Nephron progenitor cell (in vitro differentiated cells): ENCODE measurements around the gene ELMOD1.

Experiments used
- DNase-seq: peaks from one replicate; pipeline ENCODE4 v3.0.0; 2021
- H3K27ac Mint-ChIP-seq: 2 replicates; pipeline ENCODE4 v1.8.0; 2021; ENCODE audit warnings: mild to moderate bottlenecking, moderate library complexity, mixed read lengths
- H3K27me3 Mint-ChIP-seq: 2 replicates; pipeline ENCODE4 v1.8.0; 2021; ENCODE audit warnings: mild to moderate bottlenecking, low read depth, mixed read lengths; ENCODE audit not compliant: poor library complexity
- H3K36me3 Mint-ChIP-seq: 2 replicates; pipeline ENCODE4 v1.8.0; 2021; ENCODE audit warnings: low read depth, mixed read lengths
- H3K4me1 Mint-ChIP-seq: 2 replicates; pipeline ENCODE4 v1.8.0; 2021; ENCODE audit warnings: mixed read lengths
- H3K4me3 Mint-ChIP-seq: 2 replicates; pipeline ENCODE4 v1.8.0; 2021; ENCODE audit warnings: mild to moderate bottlenecking, moderate library complexity, mixed read lengths
- H3K9me3 Mint-ChIP-seq: 2 replicates; pipeline ENCODE4 v1.8.0; 2021; ENCODE audit warnings: mild to moderate bottlenecking, moderate library complexity, mixed read lengths
- TF ChIP-seq, protein P1 (sequence below): fragments of 200-600 bp; sonication (generic); IDR thresholded peaks from 2 replicates; pipeline ENCODE4 v1.5.0; 2021; ENCODE audit warnings: antibody characterized with exemption

Gene ELMOD1

DNA sequence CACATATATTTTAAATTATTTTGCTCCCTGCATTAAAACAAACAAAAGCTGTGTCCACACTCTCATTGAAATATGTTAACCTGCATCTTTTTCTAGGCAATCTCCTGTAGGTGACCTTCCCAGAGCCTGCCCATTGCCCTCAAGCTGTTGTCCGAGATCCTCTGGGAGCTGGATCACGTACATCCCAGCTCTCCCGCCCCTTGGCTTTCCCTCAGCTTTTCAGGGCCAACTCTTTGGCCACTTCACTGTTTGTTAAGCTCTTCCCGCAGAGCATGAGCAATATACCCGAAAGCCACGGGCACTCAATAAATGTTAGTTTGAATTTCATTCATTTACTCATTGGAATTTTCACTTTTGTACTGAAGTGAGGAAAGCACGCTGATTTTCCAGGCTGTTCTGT is 32.2 kb downstream of the ELMOD1 start:
- Mint-ChIP-seq H3K9me3 (no peaks in the 10 kb centered on the region), H3K27ac (no peak overlapping the region), H3K27me3 (peaks cover 14% of the 10 kb centered on the region), H3K36me3 (no peaks in the 10 kb centered on the region), H3K4me1 (peaks cover 17% of the 10 kb centered on the region), H3K4me3 (no peak overlapping the region)
- TF ChIP-seq, protein P1, sequence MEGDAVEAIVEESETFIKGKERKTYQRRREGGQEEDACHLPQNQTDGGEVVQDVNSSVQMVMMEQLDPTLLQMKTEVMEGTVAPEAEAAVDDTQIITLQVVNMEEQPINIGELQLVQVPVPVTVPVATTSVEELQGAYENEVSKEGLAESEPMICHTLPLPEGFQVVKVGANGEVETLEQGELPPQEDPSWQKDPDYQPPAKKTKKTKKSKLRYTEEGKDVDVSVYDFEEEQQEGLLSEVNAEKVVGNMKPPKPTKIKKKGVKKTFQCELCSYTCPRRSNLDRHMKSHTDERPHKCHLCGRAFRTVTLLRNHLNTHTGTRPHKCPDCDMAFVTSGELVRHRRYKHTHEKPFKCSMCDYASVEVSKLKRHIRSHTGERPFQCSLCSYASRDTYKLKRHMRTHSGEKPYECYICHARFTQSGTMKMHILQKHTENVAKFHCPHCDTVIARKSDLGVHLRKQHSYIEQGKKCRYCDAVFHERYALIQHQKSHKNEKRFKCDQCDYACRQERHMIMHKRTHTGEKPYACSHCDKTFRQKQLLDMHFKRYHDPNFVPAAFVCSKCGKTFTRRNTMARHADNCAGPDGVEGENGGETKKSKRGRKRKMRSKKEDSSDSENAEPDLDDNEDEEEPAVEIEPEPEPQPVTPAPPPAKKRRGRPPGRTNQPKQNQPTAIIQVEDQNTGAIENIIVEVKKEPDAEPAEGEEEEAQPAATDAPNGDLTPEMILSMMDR: no peak
- no peak for DNase-seq

DNA sequence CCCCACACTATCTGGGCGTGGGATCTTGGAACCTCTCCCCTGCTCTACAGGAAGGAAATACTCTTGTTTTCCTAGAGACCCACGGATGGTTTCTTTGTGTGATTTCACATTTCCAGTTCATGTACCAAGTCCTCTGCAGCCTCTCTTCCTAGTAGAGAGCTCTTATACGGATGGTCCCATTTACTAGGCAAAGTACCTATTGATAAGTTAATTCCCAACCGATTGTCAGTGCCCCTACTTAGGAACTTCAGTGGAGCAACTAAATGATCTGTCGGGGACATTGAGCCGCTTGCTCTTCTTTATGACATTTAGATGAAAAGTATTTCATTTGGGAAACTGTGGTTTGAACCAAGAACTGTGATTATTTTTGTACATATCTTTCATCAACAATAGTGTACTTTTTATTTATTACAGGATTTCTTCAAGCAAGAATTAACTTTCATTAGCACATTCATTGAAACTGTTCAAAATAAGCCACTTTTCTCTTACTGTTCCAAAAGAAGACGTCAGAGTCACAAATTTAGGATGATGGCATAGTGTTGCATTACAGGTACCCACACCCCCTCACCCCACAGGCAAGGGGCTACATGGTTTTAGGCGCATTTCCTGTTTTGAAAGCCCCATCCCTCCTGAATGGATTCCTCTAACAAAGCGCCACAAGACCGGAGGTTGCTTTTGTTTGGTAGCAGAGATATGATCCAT is 34.2 kb downstream of the ELMOD1 start:
- no peak overlapping the region for H3K4me3 Mint-ChIP-seq
- H3K27me3 Mint-ChIP-seq: peaks cover 9% of the 10 kb centered on the region
- TF ChIP-seq, protein P1: no peak
- no peak overlapping the region for H3K27ac Mint-ChIP-seq
- DNase-seq: no peak
- no peaks in the 10 kb centered on the region for H3K36me3 Mint-ChIP-seq
- no peaks in the 10 kb centered on the region for H3K9me3 Mint-ChIP-seq
- H3K4me1 Mint-ChIP-seq: peaks cover 17% of the 10 kb centered on the region

DNA sequence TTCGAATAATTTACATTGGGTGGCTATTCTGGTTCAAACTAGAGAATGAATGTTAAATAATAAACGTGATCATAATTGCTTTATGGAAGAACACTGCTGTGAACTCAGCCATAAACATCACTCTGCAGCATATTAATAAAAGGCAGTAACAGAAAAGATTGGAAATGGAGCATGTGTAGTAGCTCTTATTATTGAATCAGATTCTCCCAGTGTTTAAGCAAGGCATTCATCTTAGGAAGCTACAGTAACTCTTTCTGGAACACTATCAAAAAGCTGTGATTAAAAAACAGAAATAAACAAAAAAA is 34.7 kb downstream of the ELMOD1 start:
- peaks cover 17% of the 10 kb centered on the region for H3K4me1 Mint-ChIP-seq
- TF ChIP-seq, protein P1: no peak
- H3K9me3 Mint-ChIP-seq: no peaks in the 10 kb centered on the region
- H3K27ac Mint-ChIP-seq: no peak overlapping the region
- peaks cover 9% of the 10 kb centered on the region for H3K27me3 Mint-ChIP-seq
- DNase-seq: no peak
- H3K36me3 Mint-ChIP-seq: no peaks in the 10 kb centered on the region
- no peak overlapping the region for H3K4me3 Mint-ChIP-seq

DNA sequence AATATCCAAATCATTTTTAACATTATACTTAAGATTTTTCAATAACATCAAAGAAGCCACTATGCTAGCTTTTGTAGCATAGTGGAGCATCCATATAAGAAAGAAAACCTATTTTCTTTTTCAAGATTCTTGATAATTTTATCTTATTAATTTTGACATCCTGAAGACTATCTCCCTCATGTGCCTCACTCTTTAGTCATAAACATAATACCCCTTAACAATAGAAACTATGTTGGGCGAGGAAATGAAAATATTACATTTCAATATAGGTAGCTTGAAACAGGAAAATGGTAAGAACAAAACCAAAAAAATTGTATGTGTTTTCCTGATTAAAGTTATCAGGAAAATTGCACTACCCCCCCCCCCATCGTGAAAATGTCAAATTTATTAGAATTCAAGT is 40.1 kb downstream of the ELMOD1 start:
- Mint-ChIP-seq H3K27me3 (peaks cover 6% of the 10 kb centered on the region), H3K36me3 (no peaks in the 10 kb centered on the region), H3K9me3 (no peaks in the 10 kb centered on the region), H3K27ac (no peak overlapping the region), H3K4me1 (peaks cover 10% of the 10 kb centered on the region), H3K4me3 (no peak overlapping the region)
- no peak for DNase-seq
- TF ChIP-seq, protein P1: no peak

DNA sequence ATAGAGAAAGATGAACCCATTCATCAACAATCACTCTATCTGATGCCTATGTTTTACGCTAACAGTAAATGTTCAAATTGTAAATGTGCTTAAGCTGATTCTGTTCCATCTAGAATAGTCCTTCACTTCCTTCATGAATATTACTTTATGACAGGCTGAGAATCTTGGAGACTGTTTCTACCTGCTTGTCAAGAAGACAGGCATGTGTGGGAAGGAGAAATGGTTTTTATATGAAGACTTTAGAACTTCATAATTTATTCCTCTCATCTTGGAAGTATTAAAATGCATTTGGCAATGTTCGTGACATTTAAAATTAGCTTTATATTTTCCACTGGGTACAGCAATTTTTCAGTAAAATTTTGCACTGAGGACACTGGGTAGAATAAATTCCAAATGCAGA is 41.0 kb downstream of the ELMOD1 start:
- Mint-ChIP-seq H3K4me1 (peaks cover under 1% of the 10 kb centered on the region), H3K36me3 (no peaks in the 10 kb centered on the region), H3K27me3 (no peaks in the 10 kb centered on the region), H3K4me3 (no peak overlapping the region), H3K27ac (no peak overlapping the region), H3K9me3 (no peaks in the 10 kb centered on the region)
- TF ChIP-seq, protein P1: no peak
- DNase-seq: no peak

DNA sequence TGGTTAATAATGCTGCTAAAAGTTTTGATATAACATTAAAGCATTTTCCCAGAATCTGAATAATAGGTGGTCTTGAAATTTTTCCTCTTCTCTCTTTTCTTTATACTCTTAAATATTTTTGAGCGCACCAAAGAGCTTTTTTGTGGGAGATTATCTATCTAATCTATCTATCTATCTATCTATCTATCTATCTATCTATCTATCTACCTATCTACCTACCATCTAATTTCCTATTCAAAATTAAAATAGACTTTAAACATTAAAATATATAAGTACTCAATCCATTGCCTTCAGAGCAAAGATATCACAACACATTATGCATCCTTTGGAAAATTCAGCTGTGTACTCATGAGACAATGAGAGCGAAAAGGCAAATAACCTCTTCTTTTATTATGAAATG is 55.8 kb downstream of the ELMOD1 start:
- peaks cover 3% of the 10 kb centered on the region for H3K27me3 Mint-ChIP-seq
- H3K4me3 Mint-ChIP-seq: no peak overlapping the region
- H3K27ac Mint-ChIP-seq: no peak overlapping the region
- H3K4me1 Mint-ChIP-seq: peaks cover 17% of the 10 kb centered on the region
- H3K36me3 Mint-ChIP-seq: no peaks in the 10 kb centered on the region
- no peaks in the 10 kb centered on the region for H3K9me3 Mint-ChIP-seq
- DNase-seq: no peak
- TF ChIP-seq, protein P1: no peak
